ENCODE measurements around the gene FRMPD2.

- TF ChIP-seq POLR2A (IDR thresholded peaks at IDR 0.05) (no peak), EP300 (IDR thresholded peaks at IDR 0.05; ENCODE audit: low read depth) (no peak), POLR2AphosphoS5 (IDR thresholded peaks at IDR 0.05) (no peak)
- TF ChIP-seq, protein P1, sequence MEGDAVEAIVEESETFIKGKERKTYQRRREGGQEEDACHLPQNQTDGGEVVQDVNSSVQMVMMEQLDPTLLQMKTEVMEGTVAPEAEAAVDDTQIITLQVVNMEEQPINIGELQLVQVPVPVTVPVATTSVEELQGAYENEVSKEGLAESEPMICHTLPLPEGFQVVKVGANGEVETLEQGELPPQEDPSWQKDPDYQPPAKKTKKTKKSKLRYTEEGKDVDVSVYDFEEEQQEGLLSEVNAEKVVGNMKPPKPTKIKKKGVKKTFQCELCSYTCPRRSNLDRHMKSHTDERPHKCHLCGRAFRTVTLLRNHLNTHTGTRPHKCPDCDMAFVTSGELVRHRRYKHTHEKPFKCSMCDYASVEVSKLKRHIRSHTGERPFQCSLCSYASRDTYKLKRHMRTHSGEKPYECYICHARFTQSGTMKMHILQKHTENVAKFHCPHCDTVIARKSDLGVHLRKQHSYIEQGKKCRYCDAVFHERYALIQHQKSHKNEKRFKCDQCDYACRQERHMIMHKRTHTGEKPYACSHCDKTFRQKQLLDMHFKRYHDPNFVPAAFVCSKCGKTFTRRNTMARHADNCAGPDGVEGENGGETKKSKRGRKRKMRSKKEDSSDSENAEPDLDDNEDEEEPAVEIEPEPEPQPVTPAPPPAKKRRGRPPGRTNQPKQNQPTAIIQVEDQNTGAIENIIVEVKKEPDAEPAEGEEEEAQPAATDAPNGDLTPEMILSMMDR (IDR thresholded peaks at IDR 0.05) = no peak
Observed at GRCh38 chr10:48282829-48283228, 8.3 kb upstream of the FRMPD2 start.

Data from transverse colon (tissue), 4 donors.